Suprapubic skin (tissue), 4 donors: ENCODE measurements around the gene ANKRD39. TPM values are rescaled to one million over a fixed set of nuclear protein-coding genes. Genes with fewer than 3 reads are reported as not detected.
"Not testable (repeated sequence)": the region's sequence is repeated elsewhere in the genome, so short reads cannot be mapped to it uniquely, and the experiment has no call there.

Source experiments
- DNase-seq, 2 donors: peaks; one replicate each; pipeline ENCODE4 v3.0.0-alpha.2; 2019; ENCODE audit warnings: low spot score in 2 of 2
- H3K27ac ChIP-seq: fragments of 200-600 bp; sonication (generic); one replicate; pipeline ENCODE4 v1.5.1; 2019
- H3K27me3 ChIP-seq: fragments of 200-600 bp; sonication (generic); one replicate; pipeline ENCODE4 v1.5.1; 2019
- H3K36me3 ChIP-seq: fragments of 200-600 bp; sonication (generic); one replicate; pipeline ENCODE4 v1.5.1; 2019
- H3K4me1 ChIP-seq: fragments of 200-600 bp; sonication (generic); one replicate; pipeline ENCODE4 v1.5.1; 2019
- H3K4me3 ChIP-seq: fragments of 200-600 bp; sonication (generic); one replicate; pipeline ENCODE4 v1.5.1; 2019; ENCODE audit warnings: mild to moderate bottlenecking
- H3K9me3 ChIP-seq: fragments of 200-600 bp; sonication (generic); one replicate; pipeline ENCODE4 v1.5.1; 2019
- CTCF ChIP-seq, 2 donors: fragments of 200-600 bp in 1 of 2; fragments of 450-650 bp in 1 of 2; sonication (generic) in 1 of 2; IDR thresholded peaks; one replicate each; pipeline ENCODE4 v1.5.1; 2016 to 2019; ENCODE audit warnings: antibody characterized with exemption in 2 of 2, mild to moderate bottlenecking in 1 of 2, moderate library complexity in 1 of 2
- EP300 ChIP-seq: sonication (generic); formaldehyde crosslinking; IDR thresholded peaks from one replicate; pipeline ENCODE4 v1.6.1; 2017; ENCODE audit warnings: antibody characterized with exemption
- POLR2A ChIP-seq, 2 donors: fragments of 450-650 bp; IDR thresholded peaks; one replicate each; pipeline ENCODE4 v1.6.1; 2017; ENCODE audit warnings: antibody characterized with exemption in 2 of 2, mild to moderate bottlenecking in 2 of 2, moderate library complexity in 2 of 2
- POLR2AphosphoS5 ChIP-seq, 3 donors: sonication (generic); formaldehyde crosslinking; IDR thresholded peaks; one replicate each; pipeline ENCODE4 v1.6.1; 2017; ENCODE audit warnings: antibody characterized with exemption in 3 of 3
- WGBS: methylation state at CpG from one replicate; pipeline ENCODE4 v1.1.5; 2018; 5-methylcytosine and 5-hydroxymethylcytosine counted together
- total RNA-seq, 4 donors: library from RNA; depleted of rRNA; stranded (reverse); fragments of >200 nt; gene quantifications; one replicate each; pipeline ENCODE4 v1.1.0, GENCODE V29; 2016

The ANKRD39 gene
- total RNA-seq, 4 donors from 2014 or later, result 16.1 to 22.1 (median 20.6) TPM

- H3K9me3 ChIP-seq, result no peaks in the 10 kb centered on the region
- WGBS, result 87% methylated on average over 23 of the region's 23 CpGs
- H3K4me1 ChIP-seq, result no peaks in the 10 kb centered on the region
- no peak overlapping the region for H3K4me3 ChIP-seq
- peaks cover 29% of the 10 kb centered on the region for H3K36me3 ChIP-seq
- no peak for DNase-seq
- no peaks in the 10 kb centered on the region for H3K27me3 ChIP-seq
- TF ChIP-seq POLR2AphosphoS5 (IDR thresholded peaks at IDR 0.05) (no peak), EP300 (no peak), CTCF (IDR thresholded peaks at IDR 0.05) (no peak), POLR2A (IDR thresholded peaks at IDR 0.05) (no peak)
- no peak overlapping the region for H3K27ac ChIP-seq
Measured at GRCh38 chr2:96806468-96807126, 51.2 kb downstream of the ANKRD39 start.

- not testable (repeated sequence) for H3K4me1 ChIP-seq, H3K4me3 ChIP-seq, H3K27me3 ChIP-seq, H3K9me3 ChIP-seq, H3K27ac ChIP-seq, DNase-seq
- 91% methylated on average over 16 of the region's 20 CpGs for WGBS
- peaks cover 29% of the 10 kb centered on the region for H3K36me3 ChIP-seq
Measured at GRCh38 chr2:96805946-96806345, 51.9 kb downstream of the ANKRD39 start.

DNA sequence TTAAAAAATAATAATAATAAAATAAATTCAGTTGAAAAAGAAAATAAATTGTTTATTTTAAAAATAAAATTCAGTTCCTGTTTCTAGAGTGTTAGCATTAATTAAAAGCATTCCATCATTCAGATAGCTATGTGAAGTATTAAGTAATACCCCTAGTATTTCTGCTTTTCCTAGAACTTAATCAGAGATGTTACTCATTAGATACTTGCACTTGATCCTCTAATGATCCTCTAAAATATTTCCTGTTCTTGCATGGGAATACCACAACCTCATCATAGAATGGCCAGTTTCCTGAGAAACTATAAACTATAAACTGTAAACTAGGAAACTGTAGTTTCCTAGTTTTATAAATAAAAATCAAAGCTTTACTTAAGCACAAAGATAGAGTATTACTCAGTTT, 52.8 kb downstream of the ANKRD39 start:
- DNase-seq, result no peak
- H3K36me3 ChIP-seq, result peaks cover 26% of the 10 kb centered on the region

DNA sequence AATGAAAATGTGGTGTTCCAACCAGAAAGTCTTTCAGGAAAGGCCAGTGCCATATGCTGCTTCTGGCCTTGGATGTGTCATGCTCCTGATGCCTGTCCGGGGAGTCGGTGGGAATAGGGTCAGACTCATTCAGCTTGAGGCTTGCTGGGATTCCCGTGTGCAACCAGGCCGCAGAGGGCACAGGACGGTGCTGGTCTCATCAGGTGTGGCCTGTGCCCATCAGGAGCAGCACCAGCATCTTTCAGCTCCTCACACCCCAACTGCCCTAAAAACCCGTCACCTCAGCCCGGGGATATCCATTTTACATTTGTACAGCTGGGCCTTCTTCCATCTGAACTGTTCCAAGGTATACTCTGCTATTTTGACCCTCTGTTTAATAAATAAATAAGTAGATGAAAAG, 55.1 kb downstream of the ANKRD39 start:
- H3K36me3 ChIP-seq, result peaks cover 31% of the 10 kb centered on the region
- H3K27me3 ChIP-seq, result no peaks in the 10 kb centered on the region
- WGBS, result 96% methylated on average over 7 of the region's 7 CpGs
- H3K9me3 ChIP-seq, result no peaks in the 10 kb centered on the region
- peaks cover 3% of the 10 kb centered on the region for H3K4me1 ChIP-seq
- H3K4me3 ChIP-seq, result no peak overlapping the region
- DNase-seq, result no peak
- no peak for TF ChIP-seq POLR2AphosphoS5 (IDR thresholded peaks at IDR 0.05)
- TF ChIP-seq EP300, result no peak
- TF ChIP-seq POLR2A (IDR thresholded peaks at IDR 0.05), result no peak
- no peak for TF ChIP-seq CTCF (IDR thresholded peaks at IDR 0.05)
- H3K27ac ChIP-seq, result no peak overlapping the region

More for the DNA sequence above, 52.8 kb downstream of the ANKRD39 start:
- Histone ChIP-seq H3K27me3 (no peaks in the 10 kb centered on the region), H3K4me3 (no peak overlapping the region), H3K9me3 (no peaks in the 10 kb centered on the region), H3K4me1 (peaks cover 3% of the 10 kb centered on the region), H3K27ac (no peak overlapping the region)
- TF ChIP-seq POLR2AphosphoS5 (IDR thresholded peaks at IDR 0.05) (no peak), EP300 (no peak), CTCF (IDR thresholded peaks at IDR 0.05) (no peak), POLR2A (IDR thresholded peaks at IDR 0.05) (no peak)

DNA sequence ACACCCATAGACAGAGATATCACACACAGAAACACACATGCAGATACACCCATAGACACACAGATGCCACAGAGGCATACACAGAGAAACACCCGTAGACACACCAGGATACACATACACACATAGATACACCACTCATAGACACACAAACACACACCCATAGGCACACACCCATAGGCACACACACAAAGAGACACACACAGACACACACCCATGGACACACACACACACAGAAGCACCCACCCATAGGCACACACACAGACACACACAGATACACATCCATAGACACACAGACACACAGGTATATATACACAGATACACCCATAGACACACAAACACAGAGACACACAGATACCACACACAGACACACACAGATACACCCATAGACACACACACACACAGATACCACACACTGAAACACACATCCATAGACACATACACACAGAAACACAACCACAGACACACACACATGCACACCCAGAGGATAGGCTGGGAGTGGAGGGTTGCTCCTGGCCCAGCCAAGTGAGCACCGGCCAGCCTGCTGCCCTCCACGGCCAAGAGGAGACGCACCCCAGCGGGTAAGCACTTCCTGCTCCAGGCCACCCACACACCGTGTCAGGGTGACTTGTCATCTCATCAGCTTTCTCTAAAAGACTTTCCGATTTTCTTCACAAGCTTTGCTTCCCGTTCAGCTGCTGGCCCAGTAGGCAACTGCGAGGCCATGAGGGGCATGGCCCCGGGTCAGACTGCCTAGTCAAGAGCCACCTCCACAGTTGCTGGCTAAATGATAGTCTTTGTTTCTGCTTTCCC, 55.8 kb downstream of the ANKRD39 start:
- Histone ChIP-seq H3K4me3 (no peak overlapping the region), H3K9me3 (no peaks in the 10 kb centered on the region), H3K27ac (no peak overlapping the region), H3K4me1 (peaks cover 3% of the 10 kb centered on the region), H3K36me3 (peaks cover 38% of the 10 kb centered on the region), H3K27me3 (no peaks in the 10 kb centered on the region)
- DNase-seq, result no peak
- WGBS, result 90% methylated on average over 10 of the region's 10 CpGs
- no peak for TF ChIP-seq EP300
- no peak for TF ChIP-seq POLR2AphosphoS5 (IDR thresholded peaks at IDR 0.05)
- TF ChIP-seq CTCF (IDR thresholded peaks at IDR 0.05), result no peak
- TF ChIP-seq POLR2A (IDR thresholded peaks at IDR 0.05), result no peak
